Smooth muscle cell (in vitro differentiated cells): Measurements from ENCODE around the gene RNF11. TPM values are rescaled to one million over a fixed set of nuclear protein-coding genes. Genes with fewer than 3 reads are reported as not detected.

Experiments used
- DNase-seq: peaks from one replicate; lab custom pipeline; 2025; ENCODE audit not compliant: unreplicated experiment; lab: John Stamatoyannopoulos, UW
- H2AFZ ChIP-seq: fragments of 200-600 bp; sonication (generic); 2 replicates; pipeline ENCODE4 v1.6.0; 2016; ENCODE audit warnings: antibody characterized with exemption, low read depth, mild to moderate bottlenecking
- H3F3A ChIP-seq: fragments of 200-600 bp; sonication (generic); 2 replicates; pipeline ENCODE4 v1.6.0; 2017; ENCODE audit warnings: antibody characterized with exemption, low read depth
- H3K27ac ChIP-seq: fragments of 200-600 bp; sonication (generic); 2 replicates; pipeline ENCODE4 v1.5.1; 2016; ENCODE audit warnings: low read depth, mild to moderate bottlenecking
- H3K27me3 ChIP-seq: fragments of 200-600 bp; sonication (generic); 2 replicates; pipeline ENCODE4 v1.6.1; 2016; ENCODE audit warnings: low read depth, mild to moderate bottlenecking
- H3K36me3 ChIP-seq: fragments of 200-600 bp; sonication (generic); 2 replicates; pipeline ENCODE4 v1.5.1; 2016; ENCODE audit warnings: low read depth
- H3K4me1 ChIP-seq: fragments of 200-600 bp; sonication (generic); 2 replicates; pipeline ENCODE4 v1.5.1; 2016; ENCODE audit warnings: low read depth
- H3K4me2 ChIP-seq: fragments of 200-600 bp; sonication (generic); 2 replicates; pipeline ENCODE4 v1.6.0; 2016; ENCODE audit warnings: mild to moderate bottlenecking
- H3K4me3 ChIP-seq: fragments of 200-600 bp; sonication (generic); 2 replicates; pipeline ENCODE4 v1.5.1; 2016; ENCODE audit warnings: mild to moderate bottlenecking
- H3K79me2 ChIP-seq: fragments of 200-600 bp; sonication (generic); 2 replicates; pipeline ENCODE4 v1.6.0; 2016; ENCODE audit warnings: low read depth, mild to moderate bottlenecking
- H3K9ac ChIP-seq: fragments of 200-600 bp; sonication (generic); 2 replicates; pipeline ENCODE4 v1.6.0; 2016; ENCODE audit warnings: low read depth
- H3K9me3 ChIP-seq: fragments of 200-600 bp; sonication (generic); replicated peaks from 2 replicates; pipeline ENCODE4 v1.5.1; 2016; ENCODE audit warnings: low read depth
- H4K20me1 ChIP-seq: fragments of 200-600 bp; sonication (generic); 2 replicates; pipeline ENCODE4 v1.6.0; 2016; ENCODE audit warnings: low read depth
- WGBS: methylation state at CpG from one replicate; pipeline ENCODE4 v1.1.7; 2016; ENCODE audit warnings: low lambda C conversion rate; 5-methylcytosine and 5-hydroxymethylcytosine counted together
- polyA plus RNA-seq: library from polyadenylated mRNA; unstranded; fragments of >200 nt; fragmentation: Nextera tagmentation; extraction: Ambion mirVana; gene quantifications from 2 replicates; pipeline ENCODE4 v1.2.1, GENCODE V29; 2016
- total RNA-seq: library from RNA; depleted of rRNA; stranded (reverse); fragments of >200 nt; gene quantifications from 2 replicates; pipeline ENCODE4 v1.2.3, GENCODE V29; 2014
- TF ChIP-seq, protein P1 (sequence below): fragments of 200-600 bp; sonication (generic); IDR thresholded peaks from 2 replicates; pipeline ENCODE4 v1.5.1; 2017; ENCODE audit warnings: borderline replicate concordance, mild to moderate bottlenecking, antibody characterized with exemption; ENCODE audit not compliant: insufficient read depth, poor library complexity, severe bottlenecking

The RNF11 gene
- total and polyA plus RNA-seq, 2 experiments from 2014 or later, result 68.7 to 123 TPM

DNA sequence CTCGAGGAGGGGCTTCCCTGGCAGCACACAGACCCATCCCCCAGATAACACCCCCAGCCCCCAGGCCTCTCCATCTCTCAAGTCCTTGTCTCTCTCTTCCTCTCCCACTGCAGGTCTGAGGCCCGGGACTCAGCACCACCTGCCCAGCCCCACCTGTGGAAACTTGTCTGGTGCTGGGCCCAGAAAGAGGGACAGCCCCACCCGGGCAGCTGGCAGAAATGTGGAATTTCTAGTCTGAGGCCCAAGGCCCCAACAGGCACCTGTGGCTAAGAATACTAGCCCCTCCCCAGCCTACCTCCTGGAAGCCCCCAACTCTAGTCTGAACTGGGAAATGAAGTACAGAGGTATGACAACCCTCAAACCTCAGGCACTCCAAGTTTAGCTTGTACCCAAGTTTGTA is 78.9 kb downstream of the RNF11 start:
- Histone ChIP-seq H3K9me3 (no peaks in the 10 kb centered on the region), H3K27me3 (no peaks in the 10 kb centered on the region), H3K4me1 (peaks cover 3% of the 10 kb centered on the region), H4K20me1 (no peaks in the 10 kb centered on the region), H3K9ac (no peak overlapping the region), H3K79me2 (no peaks in the 10 kb centered on the region), H3K36me3 (no peaks in the 10 kb centered on the region), H3K4me2 (no peak overlapping the region), H3K27ac (peak overlapping the region; percentile 87), H2AFZ (no peak overlapping the region), H3K4me3 (no peak overlapping the region), H3F3A (no peaks in the 10 kb centered on the region)
- DNase-seq, result no peak
- TF ChIP-seq, protein P1, sequence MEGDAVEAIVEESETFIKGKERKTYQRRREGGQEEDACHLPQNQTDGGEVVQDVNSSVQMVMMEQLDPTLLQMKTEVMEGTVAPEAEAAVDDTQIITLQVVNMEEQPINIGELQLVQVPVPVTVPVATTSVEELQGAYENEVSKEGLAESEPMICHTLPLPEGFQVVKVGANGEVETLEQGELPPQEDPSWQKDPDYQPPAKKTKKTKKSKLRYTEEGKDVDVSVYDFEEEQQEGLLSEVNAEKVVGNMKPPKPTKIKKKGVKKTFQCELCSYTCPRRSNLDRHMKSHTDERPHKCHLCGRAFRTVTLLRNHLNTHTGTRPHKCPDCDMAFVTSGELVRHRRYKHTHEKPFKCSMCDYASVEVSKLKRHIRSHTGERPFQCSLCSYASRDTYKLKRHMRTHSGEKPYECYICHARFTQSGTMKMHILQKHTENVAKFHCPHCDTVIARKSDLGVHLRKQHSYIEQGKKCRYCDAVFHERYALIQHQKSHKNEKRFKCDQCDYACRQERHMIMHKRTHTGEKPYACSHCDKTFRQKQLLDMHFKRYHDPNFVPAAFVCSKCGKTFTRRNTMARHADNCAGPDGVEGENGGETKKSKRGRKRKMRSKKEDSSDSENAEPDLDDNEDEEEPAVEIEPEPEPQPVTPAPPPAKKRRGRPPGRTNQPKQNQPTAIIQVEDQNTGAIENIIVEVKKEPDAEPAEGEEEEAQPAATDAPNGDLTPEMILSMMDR, result no peak
- 63% methylated on average over 3 of the region's 3 CpGs for WGBS

DNA sequence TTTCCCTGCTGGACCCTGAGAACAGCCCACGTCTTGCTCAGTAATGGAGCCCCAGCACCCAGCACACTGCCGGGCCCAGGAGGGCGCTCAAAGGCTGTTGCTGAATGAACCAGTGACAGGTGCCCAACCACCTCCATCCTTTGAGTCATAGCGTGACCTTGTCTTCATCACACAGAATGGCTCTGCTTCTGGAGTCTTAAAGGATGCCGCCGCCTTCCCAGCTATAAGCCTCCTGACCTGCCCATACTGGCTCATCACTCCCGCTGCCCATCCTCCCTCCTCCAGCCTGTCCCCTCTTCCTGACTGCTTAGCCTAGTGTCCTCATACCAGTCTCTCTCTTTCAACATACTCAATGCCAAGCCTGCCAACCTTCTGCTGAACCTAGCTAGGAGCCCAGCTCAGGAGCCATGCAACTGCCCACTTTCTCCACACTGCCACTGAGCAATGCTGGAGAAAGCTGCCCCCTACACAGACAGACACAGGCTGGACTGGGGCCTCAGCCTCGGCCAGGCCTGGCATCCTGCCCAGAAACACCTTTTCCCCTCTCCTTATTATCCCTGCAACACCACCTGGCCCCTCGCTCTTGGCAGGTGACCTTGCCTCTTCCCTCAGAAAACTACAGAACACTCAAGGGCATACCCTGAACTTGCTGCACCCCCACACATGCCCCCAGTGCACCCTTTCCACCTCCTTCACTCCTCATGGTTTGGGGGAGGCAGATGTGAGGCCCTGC is 80.2 kb downstream of the RNF11 start:
- Histone ChIP-seq H3K4me2 (no peak overlapping the region), H3K9me3 (no peaks in the 10 kb centered on the region), H3K4me1 (peaks cover 3% of the 10 kb centered on the region), H3K27me3 (no peaks in the 10 kb centered on the region), H4K20me1 (no peaks in the 10 kb centered on the region), H3K9ac (no peak overlapping the region), H3K79me2 (no peaks in the 10 kb centered on the region), H3K4me3 (no peak overlapping the region), H2AFZ (no peak overlapping the region), H3K27ac (no peak overlapping the region), H3F3A (no peaks in the 10 kb centered on the region), H3K36me3 (no peaks in the 10 kb centered on the region)
- DNase-seq, result no peak
- TF ChIP-seq, protein P1, result no peak
- 92% methylated on average over 9 of the region's 9 CpGs for WGBS

DNA sequence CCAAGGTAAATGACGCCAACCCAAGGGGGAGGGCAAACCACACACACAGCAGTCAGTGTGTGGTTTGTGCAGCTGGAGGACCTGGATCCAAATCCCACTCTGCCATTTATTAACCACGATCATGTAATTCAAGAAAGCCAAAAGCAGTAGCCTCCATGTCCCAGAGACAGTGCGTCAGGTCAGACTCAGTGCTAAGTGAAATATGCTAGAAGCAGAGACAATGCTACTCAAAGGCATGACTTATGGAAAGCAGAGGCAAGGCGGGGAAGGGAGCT is 80.7 kb downstream of the RNF11 start:
- Histone ChIP-seq H3K9ac (no peak overlapping the region), H3K36me3 (no peaks in the 10 kb centered on the region), H3K4me1 (peaks cover 3% of the 10 kb centered on the region), H3K27ac (no peak overlapping the region), H3K79me2 (no peaks in the 10 kb centered on the region), H3K27me3 (no peaks in the 10 kb centered on the region), H4K20me1 (no peaks in the 10 kb centered on the region), H3K9me3 (no peaks in the 10 kb centered on the region), H3K4me2 (no peak overlapping the region), H2AFZ (no peak overlapping the region), H3K4me3 (no peak overlapping the region), H3F3A (no peaks in the 10 kb centered on the region)
- no peak for DNase-seq
- WGBS, result 91% methylated on average over 4 of the region's 4 CpGs
- TF ChIP-seq, protein P1, result no peak

DNA sequence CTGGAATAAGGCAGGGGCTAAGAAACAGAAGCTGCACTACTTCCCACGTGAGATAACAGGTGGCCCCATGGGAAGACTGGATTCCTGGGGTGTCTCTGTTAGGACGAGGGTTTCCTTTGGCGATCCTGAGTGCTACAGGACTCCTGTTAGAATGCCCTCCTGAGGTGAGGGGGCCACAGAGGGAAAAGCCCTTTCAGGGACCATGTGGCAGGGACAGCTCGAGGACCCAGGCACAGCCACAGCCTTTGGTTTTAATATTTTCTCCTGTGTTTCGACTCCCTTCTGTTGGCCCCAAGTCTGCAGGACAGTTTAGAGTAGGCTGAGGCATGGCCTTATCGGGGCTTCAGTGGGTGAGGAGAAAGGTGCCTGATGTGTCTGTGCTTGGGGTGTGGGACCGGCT is 81.7 kb downstream of the RNF11 start:
- Histone ChIP-seq H3K79me2 (no peaks in the 10 kb centered on the region), H3K9ac (no peak overlapping the region), H3K4me2 (no peak overlapping the region), H3K9me3 (no peaks in the 10 kb centered on the region), H4K20me1 (no peaks in the 10 kb centered on the region), H3K27me3 (no peaks in the 10 kb centered on the region), H3K27ac (no peak overlapping the region), H3F3A (no peaks in the 10 kb centered on the region), H3K36me3 (no peaks in the 10 kb centered on the region), H2AFZ (no peak overlapping the region), H3K4me3 (no peak overlapping the region), H3K4me1 (peaks cover 3% of the 10 kb centered on the region)
- no peak for DNase-seq
- TF ChIP-seq, protein P1, result no peak
- WGBS, result 96% methylated on average over 7 of the region's 7 CpGs
